ENCODE measurements around the gene WDR17.

GRCh38 chr4:176156656-176157055 lies 91.0 kb downstream of the WDR17 start:
- TF ChIP-seq CTCF (IDR thresholded peaks at IDR 0.05) (no peak), POLR2A (IDR thresholded peaks at IDR 0.05) (no peak)
